SK-N-SH treated with all-trans-retinoic acid at 6 μM for 48 hours (cell line): Measurements from ENCODE around the gene DDAH1.

Experiments used
- ATAC-seq: fragments of 200-7000 bp; cut with Tn5 transposase; 3 replicates; pipeline ENCODE4 v1.9.1; 2020; ENCODE audit warnings: mild to moderate bottlenecking, moderate library complexity
- ARNTL ChIP-seq: fragments of 450-650 bp; formaldehyde crosslinking; IDR thresholded peaks from 2 replicates; pipeline ENCODE4 v1.5.0; 2020; ENCODE audit warnings: low read depth, mild to moderate bottlenecking, moderate library complexity, borderline replicate concordance
- BACH2 ChIP-seq: fragments of 250-450 bp; sonication (Bioruptor Pico); IDR thresholded peaks from 2 replicates; pipeline ENCODE4 v1.9.0; 2021; ENCODE audit warnings: mild to moderate bottlenecking, borderline replicate concordance
- CSDC2 ChIP-seq: fragments of 250-450 bp; sonication (Bioruptor Pico); IDR thresholded peaks from 2 replicates; pipeline ENCODE4 v1.5.0; 2020; ENCODE audit warnings: mild to moderate bottlenecking, moderate library complexity
- ESRRG ChIP-seq: fragments of 250-450 bp; sonication (Bioruptor Pico); IDR thresholded peaks from 2 replicates; pipeline ENCODE4 v1.6.1; 2021; ENCODE audit warnings: mild to moderate bottlenecking
- GLIS3 ChIP-seq: fragments of 250-450 bp; sonication (Bioruptor Pico); IDR thresholded peaks from 2 replicates; pipeline ENCODE4 v1.5.0; 2020; ENCODE audit warnings: mild to moderate bottlenecking, moderate library complexity
- ISL1 ChIP-seq: fragments of 250-450 bp; sonication (Bioruptor Pico); IDR thresholded peaks from 2 replicates; pipeline ENCODE4 v2.1.2; 2022; ENCODE audit warnings: mild to moderate bottlenecking, moderate library complexity
- OSR1 ChIP-seq: fragments of 250-450 bp; sonication (Bioruptor Pico); IDR thresholded peaks from 2 replicates; pipeline ENCODE4 v1.8.0; 2022; ENCODE audit warnings: moderate library complexity, mild to moderate bottlenecking, inconsistent platforms
- PPARA ChIP-seq: fragments of 250-450 bp; sonication (Bioruptor Pico); IDR thresholded peaks from 2 replicates; pipeline ENCODE4 v1.5.0; 2020; ENCODE audit warnings: mild to moderate bottlenecking, borderline replicate concordance
- RARB ChIP-seq: fragments of 250-450 bp; sonication (Bioruptor Pico); IDR thresholded peaks from 2 replicates; pipeline ENCODE4 v1.8.0; 2021; ENCODE audit warnings: mild to moderate bottlenecking, moderate library complexity
- SNAI2 ChIP-seq: fragments of 250-450 bp; sonication (Bioruptor Pico); IDR thresholded peaks from 2 replicates; pipeline ENCODE4 v1.5.0; 2020; ENCODE audit warnings: mild to moderate bottlenecking, moderate library complexity
- TCF4 ChIP-seq: fragments of 250-450 bp; sonication (Bioruptor Pico); IDR thresholded peaks from 2 replicates; pipeline ENCODE4 v1.8.0; 2021; ENCODE audit warnings: mild to moderate bottlenecking, moderate library complexity, borderline replicate concordance
- TOX ChIP-seq: fragments of 250-450 bp; sonication (Bioruptor Pico); IDR thresholded peaks from 2 replicates; pipeline ENCODE4 v1.8.0; 2021; ENCODE audit warnings: mild to moderate bottlenecking, moderate library complexity, borderline replicate concordance
- ZC3H10 ChIP-seq: fragments of 250-450 bp; sonication (Bioruptor Pico); IDR thresholded peaks from 2 replicates; pipeline ENCODE4 v1.5.1; 2021; ENCODE audit warnings: mild to moderate bottlenecking, moderate library complexity
- ZFP3 ChIP-seq: fragments of 250-450 bp; sonication (Bioruptor Pico); IDR thresholded peaks from 2 replicates; pipeline ENCODE4 v1.5.0; 2020; ENCODE audit warnings: mild to moderate bottlenecking, moderate library complexity
- ZFP30 ChIP-seq: fragments of 450-650 bp; formaldehyde crosslinking; IDR thresholded peaks from 2 replicates; pipeline ENCODE4 v1.5.0; 2022; ENCODE audit warnings: mild to moderate bottlenecking, moderate library complexity
- ZNF565 ChIP-seq: fragments of 450-650 bp; formaldehyde crosslinking; conservative IDR thresholded peaks from 2 replicates; pipeline ENCODE4 v1.5.0; 2020; ENCODE audit warnings: low read depth, mild to moderate bottlenecking, moderate library complexity
- ZNF70 ChIP-seq: fragments of 450-650 bp; formaldehyde crosslinking; IDR thresholded peaks from 2 replicates; pipeline ENCODE4 v1.5.0; 2020; ENCODE audit warnings: mild to moderate bottlenecking, moderate library complexity
- ZNF8 ChIP-seq: fragments of 450-650 bp; formaldehyde crosslinking; IDR thresholded peaks from 2 replicates; pipeline ENCODE4 v1.5.0; 2020; ENCODE audit warnings: mild to moderate bottlenecking, moderate library complexity
- TF ChIP-seq, protein P1 (sequence below): fragments of 250-450 bp; sonication (Bioruptor Pico); IDR thresholded peaks from 2 replicates; pipeline ENCODE4 v1.5.1; 2021; ENCODE audit warnings: mild to moderate bottlenecking, moderate library complexity
- TF ChIP-seq, protein P2 (sequence below): fragments of 250-450 bp; sonication (Bioruptor Pico); IDR thresholded peaks from 2 replicates; pipeline ENCODE4 v1.5.0; 2020; ENCODE audit warnings: mild to moderate bottlenecking, moderate library complexity
- TF ChIP-seq, protein P3 (sequence below): fragments of 250-450 bp; sonication (Bioruptor Pico); IDR thresholded peaks from 2 replicates; pipeline ENCODE4 v1.8.0; 2021; ENCODE audit warnings: low read depth, mild to moderate bottlenecking, moderate library complexity, borderline replicate concordance
- TF ChIP-seq, protein P4 (sequence below): fragments of 250-450 bp; sonication (Bioruptor Pico); IDR thresholded peaks from 2 replicates; pipeline ENCODE4 v1.5.1; 2020; ENCODE audit warnings: low read depth, mild to moderate bottlenecking, moderate library complexity
- TF ChIP-seq, protein P5 (sequence below): fragments of 250-450 bp; sonication (Bioruptor Pico); IDR thresholded peaks from 2 replicates; pipeline ENCODE4 v1.8.0; 2020; ENCODE audit warnings: mild to moderate bottlenecking, moderate library complexity, borderline replicate concordance

The DDAH1 gene

DNA sequence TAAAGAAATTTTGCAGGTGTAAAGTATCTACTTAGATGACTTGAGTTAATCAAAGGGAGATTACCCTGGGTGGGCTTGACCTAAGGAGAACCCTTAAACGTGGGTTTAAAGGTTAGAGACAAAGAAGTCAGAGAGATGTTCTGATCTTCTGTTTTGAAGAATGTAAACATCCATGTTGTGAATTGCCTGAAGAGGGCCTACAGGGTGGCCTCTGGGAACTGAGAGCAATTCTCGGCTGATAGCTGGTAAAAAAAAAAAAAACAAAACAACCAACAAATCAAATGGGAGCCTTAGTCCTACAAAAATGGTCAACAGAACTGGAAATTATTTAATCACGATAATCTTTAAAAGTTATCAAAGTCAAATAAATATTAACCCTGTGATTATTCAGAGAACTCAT, 99.1 kb downstream of the DDAH1 start:
- no peak for ATAC-seq
- TF ChIP-seq ESRRG (CRISPR knock-in tag) (no peak), ZFP3 (no peak), OSR1 (CRISPR knock-in tag) (no peak), PPARA (no peak), SNAI2 (CRISPR knock-in tag) (no peak), BACH2 (CRISPR knock-in tag) (no peak), RARB (no peak), ZFP30 (CRISPR knock-in tag) (no peak), ZNF8 (no peak), TOX (CRISPR knock-in tag) (no peak)
- TF ChIP-seq, protein P1, sequence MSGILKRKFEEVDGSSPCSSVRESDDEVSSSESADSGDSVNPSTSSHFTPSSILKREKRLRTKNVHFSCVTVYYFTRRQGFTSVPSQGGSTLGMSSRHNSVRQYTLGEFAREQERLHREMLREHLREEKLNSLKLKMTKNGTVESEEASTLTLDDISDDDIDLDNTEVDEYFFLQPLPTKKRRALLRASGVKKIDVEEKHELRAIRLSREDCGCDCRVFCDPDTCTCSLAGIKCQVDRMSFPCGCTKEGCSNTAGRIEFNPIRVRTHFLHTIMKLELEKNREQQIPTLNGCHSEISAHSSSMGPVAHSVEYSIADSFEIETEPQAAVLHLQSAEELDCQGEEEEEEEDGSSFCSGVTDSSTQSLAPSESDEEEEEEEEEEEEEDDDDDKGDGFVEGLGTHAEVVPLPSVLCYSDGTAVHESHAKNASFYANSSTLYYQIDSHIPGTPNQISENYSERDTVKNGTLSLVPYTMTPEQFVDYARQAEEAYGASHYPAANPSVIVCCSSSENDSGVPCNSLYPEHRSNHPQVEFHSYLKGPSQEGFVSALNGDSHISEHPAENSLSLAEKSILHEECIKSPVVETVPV (CRISPR knock-in tag): no peak
- TF ChIP-seq, protein P2, sequence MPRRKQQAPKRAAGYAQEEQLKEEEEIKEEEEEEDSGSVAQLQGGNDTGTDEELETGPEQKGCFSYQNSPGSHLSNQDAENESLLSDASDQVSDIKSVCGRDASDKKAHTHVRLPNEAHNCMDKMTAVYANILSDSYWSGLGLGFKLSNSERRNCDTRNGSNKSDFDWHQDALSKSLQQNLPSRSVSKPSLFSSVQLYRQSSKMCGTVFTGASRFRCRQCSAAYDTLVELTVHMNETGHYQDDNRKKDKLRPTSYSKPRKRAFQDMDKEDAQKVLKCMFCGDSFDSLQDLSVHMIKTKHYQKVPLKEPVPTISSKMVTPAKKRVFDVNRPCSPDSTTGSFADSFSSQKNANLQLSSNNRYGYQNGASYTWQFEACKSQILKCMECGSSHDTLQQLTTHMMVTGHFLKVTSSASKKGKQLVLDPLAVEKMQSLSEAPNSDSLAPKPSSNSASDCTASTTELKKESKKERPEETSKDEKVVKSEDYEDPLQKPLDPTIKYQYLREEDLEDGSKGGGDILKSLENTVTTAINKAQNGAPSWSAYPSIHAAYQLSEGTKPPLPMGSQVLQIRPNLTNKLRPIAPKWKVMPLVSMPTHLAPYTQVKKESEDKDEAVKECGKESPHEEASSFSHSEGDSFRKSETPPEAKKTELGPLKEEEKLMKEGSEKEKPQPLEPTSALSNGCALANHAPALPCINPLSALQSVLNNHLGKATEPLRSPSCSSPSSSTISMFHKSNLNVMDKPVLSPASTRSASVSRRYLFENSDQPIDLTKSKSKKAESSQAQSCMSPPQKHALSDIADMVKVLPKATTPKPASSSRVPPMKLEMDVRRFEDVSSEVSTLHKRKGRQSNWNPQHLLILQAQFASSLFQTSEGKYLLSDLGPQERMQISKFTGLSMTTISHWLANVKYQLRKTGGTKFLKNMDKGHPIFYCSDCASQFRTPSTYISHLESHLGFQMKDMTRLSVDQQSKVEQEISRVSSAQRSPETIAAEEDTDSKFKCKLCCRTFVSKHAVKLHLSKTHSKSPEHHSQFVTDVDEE (CRISPR knock-in tag): no peak
- TF ChIP-seq, protein P3, sequence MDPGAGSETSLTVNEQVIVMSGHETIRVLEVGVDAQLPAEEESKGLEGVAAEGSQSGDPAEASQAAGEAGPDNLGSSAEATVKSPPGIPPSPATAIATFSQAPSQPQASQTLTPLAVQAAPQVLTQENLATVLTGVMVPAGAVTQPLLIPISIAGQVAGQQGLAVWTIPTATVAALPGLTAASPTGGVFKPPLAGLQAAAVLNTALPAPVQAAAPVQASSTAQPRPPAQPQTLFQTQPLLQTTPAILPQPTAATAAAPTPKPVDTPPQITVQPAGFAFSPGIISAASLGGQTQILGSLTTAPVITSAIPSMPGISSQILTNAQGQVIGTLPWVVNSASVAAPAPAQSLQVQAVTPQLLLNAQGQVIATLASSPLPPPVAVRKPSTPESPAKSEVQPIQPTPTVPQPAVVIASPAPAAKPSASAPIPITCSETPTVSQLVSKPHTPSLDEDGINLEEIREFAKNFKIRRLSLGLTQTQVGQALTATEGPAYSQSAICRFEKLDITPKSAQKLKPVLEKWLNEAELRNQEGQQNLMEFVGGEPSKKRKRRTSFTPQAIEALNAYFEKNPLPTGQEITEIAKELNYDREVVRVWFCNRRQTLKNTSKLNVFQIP (CRISPR knock-in tag): no peak

DNA sequence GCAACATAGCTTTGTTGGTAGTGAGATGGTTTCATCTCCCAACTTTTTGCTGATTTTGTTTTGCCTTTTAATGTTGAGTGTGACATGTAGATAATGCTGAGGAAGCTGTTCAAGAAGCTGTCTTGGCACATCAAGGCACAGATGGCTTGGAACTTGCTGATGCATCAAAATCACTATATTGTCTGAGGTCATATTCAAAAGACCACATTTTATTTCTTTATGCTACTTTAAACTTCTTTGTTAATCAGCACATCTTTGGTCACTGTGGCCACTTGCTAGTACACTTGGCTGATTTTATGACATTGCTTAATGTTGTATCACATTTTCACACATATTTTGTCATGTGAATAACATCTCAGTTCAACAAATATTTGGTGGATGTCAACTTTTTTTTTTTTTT, 101.4 kb downstream of the DDAH1 start:
- TF ChIP-seq PPARA (no peak), SNAI2 (CRISPR knock-in tag) (no peak), GLIS3 (no peak), TOX (CRISPR knock-in tag) (no peak)
- no peak for ATAC-seq

DNA sequence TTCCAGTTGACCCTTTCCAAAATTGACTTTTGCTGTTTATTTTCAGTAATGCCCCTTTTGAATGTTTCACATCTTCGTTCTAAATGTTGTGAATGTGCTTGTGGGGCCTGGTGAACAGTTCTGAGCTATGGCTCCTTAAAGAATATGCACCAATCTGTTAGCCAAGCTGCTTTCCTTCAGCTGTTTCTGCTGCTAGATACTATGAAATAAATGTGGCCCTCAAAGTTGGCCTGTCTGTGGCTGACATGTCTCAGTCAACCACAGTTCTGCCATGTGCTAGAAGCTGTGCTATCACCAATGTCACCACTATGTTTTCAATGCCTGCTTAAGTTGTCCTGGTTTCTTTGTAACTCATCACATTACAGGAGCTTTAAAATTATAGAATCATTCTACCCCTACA, 101.9 kb downstream of the DDAH1 start:
- no peak for ATAC-seq
- TF ChIP-seq ZNF8: no peak
- TF ChIP-seq TCF4 (CRISPR knock-in tag): no peak
- TF ChIP-seq, protein P1 (CRISPR knock-in tag): no peak
- no peak for TF ChIP-seq PPARA
- TF ChIP-seq GLIS3: no peak
- TF ChIP-seq ZC3H10 (CRISPR knock-in tag): no peak
- no peak for TF ChIP-seq ZNF70
- no peak for TF ChIP-seq ISL1
- no peak for TF ChIP-seq ZNF565 (CRISPR knock-in tag)
- no peak for TF ChIP-seq ZFP3

DNA sequence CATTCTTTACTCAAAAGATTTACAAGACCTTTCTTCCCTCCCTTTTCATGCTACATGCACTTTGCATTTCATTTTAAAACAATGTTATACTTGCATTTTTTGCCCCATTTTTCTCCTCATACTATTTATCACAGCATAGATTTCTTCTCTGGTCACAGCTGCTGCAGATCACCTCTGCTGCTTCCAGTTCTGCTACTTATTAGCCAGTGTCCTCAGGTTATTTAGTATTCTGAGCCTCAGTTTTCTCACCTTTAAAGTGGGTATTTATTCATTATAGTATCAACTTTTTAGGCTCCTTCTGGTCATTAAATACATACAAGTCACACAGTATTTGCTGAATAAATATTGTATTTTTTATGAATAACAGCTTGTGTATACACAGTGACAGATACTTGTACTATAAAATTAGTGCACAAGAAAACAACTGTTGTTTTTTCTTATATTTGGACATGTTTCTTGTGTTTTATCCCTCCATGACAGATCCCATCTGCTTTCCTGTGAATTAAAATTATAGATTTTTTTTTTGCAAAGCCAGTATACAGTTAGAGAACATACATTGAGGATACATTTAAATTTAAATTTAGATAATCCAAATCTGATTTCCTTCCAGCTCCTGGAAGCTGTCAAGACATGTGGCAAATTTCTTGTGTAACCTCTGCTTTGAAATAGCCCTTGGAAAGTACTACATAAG, 103.2 kb downstream of the DDAH1 start:
- no peak for ATAC-seq

More for the DNA sequence above, 103.2 kb downstream of the DDAH1 start:
- TF ChIP-seq, protein P4, sequence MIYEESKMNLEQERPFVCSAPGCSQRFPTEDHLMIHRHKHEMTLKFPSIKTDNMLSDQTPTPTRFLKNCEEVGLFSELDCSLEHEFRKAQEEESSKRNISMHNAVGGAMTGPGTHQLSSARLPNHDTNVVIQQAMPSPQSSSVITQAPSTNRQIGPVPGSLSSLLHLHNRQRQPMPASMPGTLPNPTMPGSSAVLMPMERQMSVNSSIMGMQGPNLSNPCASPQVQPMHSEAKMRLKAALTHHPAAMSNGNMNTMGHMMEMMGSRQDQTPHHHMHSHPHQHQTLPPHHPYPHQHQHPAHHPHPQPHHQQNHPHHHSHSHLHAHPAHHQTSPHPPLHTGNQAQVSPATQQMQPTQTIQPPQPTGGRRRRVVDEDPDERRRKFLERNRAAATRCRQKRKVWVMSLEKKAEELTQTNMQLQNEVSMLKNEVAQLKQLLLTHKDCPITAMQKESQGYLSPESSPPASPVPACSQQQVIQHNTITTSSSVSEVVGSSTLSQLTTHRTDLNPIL: no peak
- TF ChIP-seq ZC3H10 (CRISPR knock-in tag): no peak
- TF ChIP-seq GLIS3: no peak
- TF ChIP-seq, protein P5, sequence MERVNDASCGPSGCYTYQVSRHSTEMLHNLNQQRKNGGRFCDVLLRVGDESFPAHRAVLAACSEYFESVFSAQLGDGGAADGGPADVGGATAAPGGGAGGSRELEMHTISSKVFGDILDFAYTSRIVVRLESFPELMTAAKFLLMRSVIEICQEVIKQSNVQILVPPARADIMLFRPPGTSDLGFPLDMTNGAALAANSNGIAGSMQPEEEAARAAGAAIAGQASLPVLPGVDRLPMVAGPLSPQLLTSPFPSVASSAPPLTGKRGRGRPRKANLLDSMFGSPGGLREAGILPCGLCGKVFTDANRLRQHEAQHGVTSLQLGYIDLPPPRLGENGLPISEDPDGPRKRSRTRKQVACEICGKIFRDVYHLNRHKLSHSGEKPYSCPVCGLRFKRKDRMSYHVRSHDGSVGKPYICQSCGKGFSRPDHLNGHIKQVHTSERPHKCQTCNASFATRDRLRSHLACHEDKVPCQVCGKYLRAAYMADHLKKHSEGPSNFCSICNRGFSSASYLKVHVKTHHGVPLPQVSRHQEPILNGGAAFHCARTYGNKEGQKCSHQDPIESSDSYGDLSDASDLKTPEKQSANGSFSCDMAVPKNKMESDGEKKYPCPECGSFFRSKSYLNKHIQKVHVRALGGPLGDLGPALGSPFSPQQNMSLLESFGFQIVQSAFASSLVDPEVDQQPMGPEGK (CRISPR knock-in tag): no peak
- no peak for TF ChIP-seq SNAI2 (CRISPR knock-in tag)
- TF ChIP-seq TCF4 (CRISPR knock-in tag): no peak
- TF ChIP-seq OSR1 (CRISPR knock-in tag): no peak
- TF ChIP-seq ARNTL: no peak
- TF ChIP-seq PPARA: no peak
- TF ChIP-seq ZNF8: no peak
- TF ChIP-seq ZNF565 (CRISPR knock-in tag): no peak
- no peak for TF ChIP-seq CSDC2 (CRISPR knock-in tag)
